Naive B cell (primary cell): ENCODE measurements around the gene HBD. TPM values are rescaled to one million over a fixed set of nuclear protein-coding genes. Genes with fewer than 3 reads are reported as not detected.

Experiments used
- ATAC-seq, 2 donors: fragments of 150-1000 bp; cut with Tn5 transposase; 2 replicates each; pipeline ENCODE4 v1.10.0; 2021; ENCODE audit warnings: low read depth in 2 of 2, mild to moderate bottlenecking in 2 of 2, moderate library complexity in 2 of 2
- DNase-seq: peaks from one replicate; pipeline ENCODE4 v3.0.0; 2022
- H3K27ac Mint-ChIP-seq, 6 donors: one replicate each; pipeline ENCODE4 v1.8.0; 2020 to 2022; ENCODE audit warnings: mild to moderate bottlenecking in 6 of 6, mixed read lengths in 6 of 6, moderate library complexity in 5 of 6, inconsistent platforms in 2 of 6
- H3K27me3 Mint-ChIP-seq, 3 donors: one replicate each; pipeline ENCODE4 v1.8.0; 2021 to 2022; ENCODE audit warnings: mixed read lengths in 3 of 3, mild to moderate bottlenecking in 1 of 3
- H3K36me3 Mint-ChIP-seq, 2 donors: one replicate each; pipeline ENCODE4 v1.8.0; 2020 to 2022; ENCODE audit warnings: mixed read lengths in 2 of 2, inconsistent platforms in 1 of 2, mild to moderate bottlenecking in 1 of 2
- H3K4me1 Mint-ChIP-seq, 3 donors: one replicate each; pipeline ENCODE4 v1.8.0; 2020 to 2022; ENCODE audit warnings: mixed read lengths in 3 of 3, inconsistent platforms in 1 of 3, mild to moderate bottlenecking in 1 of 3, moderate library complexity in 1 of 3
- H3K4me3 Mint-ChIP-seq, 8 donors: one replicate each; pipeline ENCODE4 v1.8.0; 2020 to 2022; ENCODE audit warnings: mild to moderate bottlenecking in 8 of 8, mixed read lengths in 8 of 8, moderate library complexity in 8 of 8, inconsistent platforms in 2 of 8
- H3K9me3 Mint-ChIP-seq, 7 donors: one replicate each; pipeline ENCODE4 v1.8.0; 2020 to 2022; ENCODE audit warnings: mixed read lengths in 7 of 7, mild to moderate bottlenecking in 5 of 7, inconsistent platforms in 2 of 7, moderate library complexity in 1 of 7
- polyA plus RNA-seq, 6 donors: library from polyadenylated mRNA; unstranded; fragments of 300-500 nt; fragmentation: Illumina TruSeq; gene quantifications; one replicate each; pipeline ENCODE4 v1.2.3, GENCODE V29; 2021; ENCODE audit warnings: low read depth in 6 of 6

The HBD gene
- polyA plus RNA-seq, 6 donors from 2014 or later, result 1.8 TPM; not detected in 5

DNA sequence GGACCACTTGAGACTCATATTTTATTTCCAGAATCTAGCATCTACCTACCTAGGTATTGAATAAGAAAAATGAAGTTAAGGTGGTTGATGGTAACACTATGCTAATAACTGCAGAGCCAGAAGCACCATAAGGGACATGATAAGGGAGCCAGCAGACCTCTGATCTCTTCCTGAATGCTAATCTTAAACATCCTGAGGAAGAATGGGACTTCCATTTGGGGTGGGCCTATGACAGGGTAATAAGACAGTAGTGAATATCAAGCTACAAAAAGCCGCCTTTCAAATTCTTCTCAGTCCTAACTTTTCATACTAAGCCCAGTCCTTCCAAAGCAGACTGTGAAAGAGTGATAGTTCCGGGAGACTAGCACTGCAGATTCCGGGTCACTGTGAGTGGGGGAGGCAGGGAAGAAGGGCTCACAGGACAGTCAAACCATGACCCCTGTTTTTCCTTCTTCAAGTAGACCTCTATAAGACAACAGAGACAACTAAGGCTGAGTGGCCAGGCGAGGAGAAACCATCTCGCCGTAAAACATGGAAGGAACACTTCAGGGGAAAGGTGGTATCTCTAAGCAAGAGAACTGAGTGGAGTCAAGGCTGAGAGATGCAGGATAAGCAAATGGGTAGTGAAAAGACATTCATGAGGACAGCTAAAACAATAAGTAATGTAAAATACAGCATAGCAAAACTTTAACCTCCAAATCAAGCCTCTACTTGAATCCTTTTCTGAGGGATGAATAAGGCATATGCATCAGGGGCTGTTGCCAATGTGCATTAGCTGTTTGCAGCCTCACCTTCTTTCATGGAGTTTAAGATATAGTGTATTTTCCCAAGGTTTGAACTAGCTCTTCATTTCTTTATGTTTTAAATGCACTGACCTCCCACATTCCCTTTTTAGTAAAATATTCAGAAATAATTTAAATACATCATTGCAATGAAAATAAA is 9.5 kb downstream of the HBD start:
- ATAC-seq (no peak), DNase-seq (no peak)
- Mint-ChIP-seq H3K27ac (no peak overlapping the region), H3K9me3 (peaks cover 0 to 10% (median 0%) of the 10 kb centered on the region in 7 donors), H3K4me1 (no peaks in the 10 kb centered on the region), H3K4me3 (no peak overlapping the region), H3K36me3 (no peaks in the 10 kb centered on the region), H3K27me3 (peaks cover 0 to 13% (median 0%) of the 10 kb centered on the region in 3 donors)

DNA sequence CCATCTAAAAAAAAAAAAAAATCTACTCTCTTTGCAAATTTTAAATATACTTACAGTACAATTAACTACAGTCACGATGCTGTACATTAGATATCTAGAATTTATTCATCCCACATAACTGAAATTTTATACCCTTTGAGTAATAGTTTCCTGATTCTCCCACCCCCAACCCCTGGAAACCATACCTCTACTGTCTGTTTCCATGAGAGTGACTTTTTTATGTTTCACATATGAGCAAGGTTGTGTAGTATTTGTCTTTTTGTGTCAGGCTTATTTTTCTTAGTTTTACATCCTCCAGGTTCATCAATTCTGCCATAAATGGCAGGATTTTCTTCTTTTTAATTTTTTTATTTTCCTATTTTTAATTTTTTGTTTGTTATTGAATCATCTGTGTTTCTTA is 10.6 kb downstream of the HBD start:
- Mint-ChIP-seq H3K27ac (no peak overlapping the region), H3K4me3 (no peak overlapping the region), H3K27me3 (peaks cover 0 to 9% (median 5%) of the 10 kb centered on the region in 3 donors), H3K4me1 (no peaks in the 10 kb centered on the region), H3K9me3 (peaks cover 0 to 16% (median 0%) of the 10 kb centered on the region in 7 donors), H3K36me3 (no peaks in the 10 kb centered on the region)
- no peak for DNase-seq
- no peak for ATAC-seq

- Mint-ChIP-seq H3K4me1 (no peaks in the 10 kb centered on the region), H3K9me3 (peaks cover 0 to 16% (median 0%) of the 10 kb centered on the region in 7 donors), H3K27ac (no peak overlapping the region), H3K4me3 (no peak overlapping the region), H3K36me3 (no peaks in the 10 kb centered on the region), H3K27me3 (peaks cover 0 to 9% (median 6%) of the 10 kb centered on the region in 3 donors)
- no peak for DNase-seq
- ATAC-seq, result no peak
Observed at GRCh38 chr11:5223146-5223545, 11.1 kb downstream of the HBD start.

GRCh38 chr11:5210376-5210885 is 23.9 kb downstream of the HBD start:
- H3K36me3 Mint-ChIP-seq, result no peaks in the 10 kb centered on the region
- H3K4me1 Mint-ChIP-seq, result no peaks in the 10 kb centered on the region
- H3K27ac Mint-ChIP-seq, result no peak overlapping the region

DNA sequence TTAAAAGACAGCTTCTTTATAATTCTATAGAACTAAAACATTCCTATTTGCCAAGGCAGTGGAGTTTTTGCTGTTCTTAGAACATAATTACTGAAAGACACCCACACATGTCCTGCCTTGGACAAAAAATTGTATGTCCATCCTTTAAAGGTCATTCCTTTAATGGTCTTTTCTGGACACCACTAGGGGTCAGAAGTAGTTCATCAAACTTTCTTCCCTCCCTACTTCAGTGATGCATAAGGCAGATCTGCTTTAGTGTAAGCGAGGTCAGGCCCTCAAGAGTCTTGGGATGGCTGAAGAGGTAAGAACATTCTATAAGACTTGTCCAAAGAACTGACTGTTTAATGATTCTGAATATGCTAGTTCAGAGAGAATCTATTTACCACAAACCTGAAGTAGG is 29.5 kb downstream of the HBD start:
- H3K36me3 Mint-ChIP-seq, result no peaks in the 10 kb centered on the region
- H3K4me3 Mint-ChIP-seq, result no peak overlapping the region
- DNase-seq (no peak), ATAC-seq (no peak)
- H3K27me3 Mint-ChIP-seq, result peaks cover 0 to 15% (median 4%) of the 10 kb centered on the region in 3 donors
- no peak overlapping the region for H3K27ac Mint-ChIP-seq
- H3K9me3 Mint-ChIP-seq, result no peaks in the 10 kb centered on the region
- no peaks in the 10 kb centered on the region for H3K4me1 Mint-ChIP-seq

More at GRCh38 chr11:5210376-5210885, 23.9 kb downstream of the HBD start:
- ATAC-seq (no peak), DNase-seq (no peak)
- no peak overlapping the region for H3K4me3 Mint-ChIP-seq
- H3K9me3 Mint-ChIP-seq, result peaks cover 0 to 4% (median 0%) of the 10 kb centered on the region in 7 donors
- peaks cover 0 to 4% (median 0%) of the 10 kb centered on the region in 3 donors for H3K27me3 Mint-ChIP-seq

DNA sequence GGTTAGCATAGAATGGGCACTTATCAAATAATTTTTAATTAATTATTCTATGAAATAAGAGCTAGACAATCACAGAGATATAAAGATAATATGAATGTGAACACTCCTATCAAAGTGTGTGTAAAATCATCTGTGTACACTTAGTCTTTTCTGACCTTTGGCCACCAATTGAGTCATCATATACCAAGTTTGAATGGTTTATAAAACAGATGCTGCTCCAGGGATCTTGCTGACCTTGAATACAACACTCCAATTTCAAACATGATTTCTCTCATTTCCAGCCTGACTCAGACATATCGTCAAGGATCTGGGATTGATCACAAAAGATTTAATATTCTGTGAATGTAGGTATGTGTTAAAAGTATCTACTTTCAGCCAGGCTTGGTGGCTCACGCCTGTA is 30.9 kb downstream of the HBD start:
- Mint-ChIP-seq H3K36me3 (no peaks in the 10 kb centered on the region), H3K4me1 (no peaks in the 10 kb centered on the region), H3K27ac (no peak overlapping the region), H3K27me3 (peaks cover 0 to 15% (median 4%) of the 10 kb centered on the region in 3 donors), H3K4me3 (no peak overlapping the region), H3K9me3 (no peaks in the 10 kb centered on the region)
- ATAC-seq (no peak), DNase-seq (no peak)

GRCh38 chr11:5200582-5200981 is 33.7 kb downstream of the HBD start, which contains the start of gene OR51V1:
TSS of gene OR51V1 (minus strand) at chr11:5200682. CDS start at chr11:5200682, 0 bp downstream.
- ATAC-seq (no peak), DNase-seq (no peak)
- Mint-ChIP-seq H3K9me3 (no peaks in the 10 kb centered on the region), H3K4me1 (no peaks in the 10 kb centered on the region), H3K4me3 (no peak within 1 kb of the TSS), H3K36me3 (no peaks in the 10 kb centered on the region), H3K27me3 (peaks cover 0 to 15% (median 4%) of the 10 kb centered on the region in 3 donors), H3K27ac (no peak within 1 kb of the TSS)

- Mint-ChIP-seq H3K27ac (no peak overlapping the region), H3K9me3 (peaks cover 0 to 3% (median 0%) of the 10 kb centered on the region in 7 donors), H3K4me1 (no peaks in the 10 kb centered on the region), H3K4me3 (no peak overlapping the region), H3K27me3 (peaks cover 0 to 14% (median 4%) of the 10 kb centered on the region in 3 donors), H3K36me3 (no peaks in the 10 kb centered on the region)
- no peak for DNase-seq
- ATAC-seq, result no peak
Observed at GRCh38 chr11:5198285-5198684, 36.0 kb downstream of the HBD start.

GRCh38 chr11:5197536-5197935 is 36.7 kb downstream of the HBD start:
- no peak for DNase-seq
- no peak overlapping the region for H3K4me3 Mint-ChIP-seq
- H3K27me3 Mint-ChIP-seq, result peaks cover 0 to 6% (median 0%) of the 10 kb centered on the region in 3 donors
- no peaks in the 10 kb centered on the region for H3K4me1 Mint-ChIP-seq
- peaks cover 0 to 5% (median 3%) of the 10 kb centered on the region in 7 donors for H3K9me3 Mint-ChIP-seq
- ATAC-seq, result no peak
- H3K27ac Mint-ChIP-seq, result no peak overlapping the region
- no peaks in the 10 kb centered on the region for H3K36me3 Mint-ChIP-seq

- Mint-ChIP-seq H3K36me3 (no peaks in the 10 kb centered on the region), H3K9me3 (peaks cover 0 to 5% (median 3%) of the 10 kb centered on the region in 7 donors), H3K4me1 (no peaks in the 10 kb centered on the region), H3K27me3 (peaks cover 0 to 6% (median 0%) of the 10 kb centered on the region in 3 donors), H3K4me3 (no peak overlapping the region), H3K27ac (no peak overlapping the region)
- no peak for ATAC-seq
- DNase-seq, result no peak
Observed at GRCh38 chr11:5196731-5197130, 37.6 kb downstream of the HBD start.

- Mint-ChIP-seq H3K9me3 (peaks cover 0 to 5% (median 5%) of the 10 kb centered on the region in 7 donors), H3K27ac (no peak overlapping the region), H3K36me3 (no peaks in the 10 kb centered on the region), H3K27me3 (peaks cover 0 to 6% (median 0%) of the 10 kb centered on the region in 3 donors), H3K4me1 (no peaks in the 10 kb centered on the region), H3K4me3 (no peak overlapping the region)
- DNase-seq (no peak), ATAC-seq (no peak)
Observed at GRCh38 chr11:5196067-5196466, 38.2 kb downstream of the HBD start.

DNA sequence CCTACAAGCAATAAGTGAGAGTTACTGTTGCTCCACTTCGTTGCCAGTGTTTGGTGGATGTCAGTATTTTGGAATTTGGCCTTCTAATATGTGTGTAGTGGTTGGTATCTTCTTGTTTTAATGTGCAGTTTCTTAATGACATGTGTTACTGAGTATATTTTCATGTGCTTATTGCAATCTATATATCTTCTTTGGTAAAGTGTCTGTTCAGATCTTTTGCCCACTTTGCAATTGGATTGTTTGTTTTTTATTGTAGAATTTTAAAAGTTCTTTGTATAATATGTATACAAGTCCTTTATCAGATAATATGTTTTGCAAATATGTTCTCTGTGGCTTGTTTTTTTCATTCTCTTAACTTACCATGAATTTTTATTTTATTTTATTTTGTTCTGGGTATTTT is 41.5 kb downstream of the HBD start:
- H3K27me3 Mint-ChIP-seq, result no peaks in the 10 kb centered on the region
- no peak overlapping the region for H3K27ac Mint-ChIP-seq
- no peak overlapping the region for H3K4me3 Mint-ChIP-seq
- no peak for ATAC-seq
- DNase-seq, result no peak
- no peaks in the 10 kb centered on the region for H3K4me1 Mint-ChIP-seq
- H3K9me3 Mint-ChIP-seq, result peaks cover 3 to 25% (median 16%) of the 10 kb centered on the region in 7 donors
- peaks cover 0 to 9% of the 10 kb centered on the region in 2 donors for H3K36me3 Mint-ChIP-seq

GRCh38 chr11:5188201-5188600 is 46.1 kb downstream of the HBD start:
- H3K27me3 Mint-ChIP-seq, result no peaks in the 10 kb centered on the region
- no peak overlapping the region for H3K4me3 Mint-ChIP-seq
- peaks cover 0 to 9% of the 10 kb centered on the region in 2 donors for H3K36me3 Mint-ChIP-seq
- H3K9me3 Mint-ChIP-seq, result peaks cover 2 to 25% (median 13%) of the 10 kb centered on the region in 7 donors
- no peaks in the 10 kb centered on the region for H3K4me1 Mint-ChIP-seq
- DNase-seq (no peak), ATAC-seq (no peak)
- H3K27ac Mint-ChIP-seq, result no peak overlapping the region
